K562 (cell line): ENCODE data around the gene RCBTB1. TPM values are rescaled to one million over a fixed set of nuclear protein-coding genes. Genes with fewer than 3 reads are reported as not detected.

Source experiments
- ATAC-seq: fragments of 200-7000 bp; cut with Tn5 transposase; 3 replicates; pipeline ENCODE4 v1.9.1; 2020; ENCODE audit warnings: moderate library complexity
- BruUV-seq: library from RNA; stranded (reverse); fragments of 400-500 nt; replicated peaks from 2 replicates; lab custom pipeline; 2021; lab: Mats Ljungman, UMichigan
- CTCF ChIA-PET: fragments of 300-600 bp; formaldehyde crosslinking; extraction: SDS; loops from one replicate; lab custom pipeline; 2021; ENCODE audit warnings: low intra/inter-chr PET ratio; lab: Yijun Ruan, JAX
- POLR2A ChIA-PET: fragments of 300-600, 350-650 bp; sonication (Branson Sonifier 250); formaldehyde crosslinking; extraction: SDS; loops from one replicate; lab custom pipeline; 2021; ENCODE audit warnings: antibody characterized with exemption, inconsistent platforms; lab: Yijun Ruan, JAX
- DNase-seq, 4 experiments: peaks; one replicate each; pipeline versions ENCODE4 v3.0.0 to v3.0.0-alpha.2; 2011 to 2018; ENCODE audit warnings: low spot score in 3 of 4, mixed read lengths in 3 of 4; ENCODE audit errors: extremely low read depth in 1 of 4
- FAIRE-seq: peaks from 2 replicates; lab custom pipeline; 2011; peaks lifted over from hg19 to GRCh38; lab: Jason Lieb, UNC
- H2AFZ ChIP-seq: 2 replicates; pipeline ENCODE4 v1.6.0; 2011; ENCODE audit warnings: low read depth, low read length, control low read depth, inconsistent platforms
- H3K27ac ChIP-seq: fragments of 200-600 bp; 3 replicates; pipeline ENCODE4 v1.8.0; 2011; ENCODE audit warnings: low read depth, mild to moderate bottlenecking, control low read depth, inconsistent platforms, low read length, moderate library complexity, mixed read lengths; ENCODE audit errors: extremely low read depth
- H3K27me3 ChIP-seq, 2 experiments: fragments of 300-600 bp in 1 of 2; 2 replicates in 1 of 2; 3 replicates in 1 of 2; pipeline versions ENCODE4 v1.6.0 to v1.8.0; 2011; ENCODE audit warnings: inconsistent platforms in 2 of 2, low read length in 2 of 2, mild to moderate bottlenecking in 1 of 2, mixed read lengths in 1 of 2, moderate library complexity in 1 of 2; ENCODE audit not compliant: control insufficient read depth in 2 of 2, insufficient read depth in 2 of 2
- H3K36me3 ChIP-seq: fragments of 300-600 bp; 3 replicates; pipeline ENCODE4 v1.8.0; 2011; ENCODE audit warnings: mild to moderate bottlenecking, low read length, inconsistent platforms; ENCODE audit not compliant: control insufficient read depth, insufficient read depth
- H3K4me1 ChIP-seq, 2 experiments: fragments of 200-600 bp in 1 of 2; replicated peaks in 1 of 2; 2 replicates in 1 of 2; 3 replicates in 1 of 2; pipeline versions ENCODE4 v1.5.1 to v1.8.0; 2011; ENCODE audit warnings: inconsistent platforms in 2 of 2, low read length in 2 of 2, mild to moderate bottlenecking in 1 of 2, mixed read lengths in 1 of 2, moderate library complexity in 1 of 2; ENCODE audit not compliant: control insufficient read depth in 2 of 2, insufficient read depth in 2 of 2
- H3K4me2 ChIP-seq: 2 replicates; pipeline ENCODE4 v1.6.1; 2011; ENCODE audit warnings: low read length, control low read depth, inconsistent platforms, mixed read lengths; ENCODE audit not compliant: insufficient read depth
- H3K4me3 ChIP-seq: fragments of 200-600 bp; sonication (generic), shearing (Covaris generic); 2 replicates; pipeline ENCODE4 v1.5.1; 2016; ENCODE audit warnings: control low read depth, inconsistent platforms
- H3K79me2 ChIP-seq: fragments of 200-600 bp; 3 replicates; pipeline ENCODE4 v1.8.0; 2011; ENCODE audit warnings: low read length, inconsistent platforms; ENCODE audit not compliant: control insufficient read depth, insufficient read depth
- H3K9ac ChIP-seq, 2 experiments: 2 replicates each; pipeline versions ENCODE4 v1.6.0 to v1.6.1; 2011; ENCODE audit warnings: low read depth in 2 of 2, low read length in 2 of 2, control low read depth in 1 of 2, inconsistent platforms in 1 of 2, mild to moderate bottlenecking in 1 of 2, mixed read lengths in 1 of 2; ENCODE audit not compliant: insufficient read depth in 1 of 2
- H3K9me1 ChIP-seq: one replicate; pipeline ENCODE4 v1.6.0; 2011; ENCODE audit warnings: inconsistent platforms, mild to moderate bottlenecking, low read length, moderate library complexity; ENCODE audit not compliant: control insufficient read depth, insufficient read depth
- H3K9me3 ChIP-seq: replicated peaks from 2 replicates; pipeline ENCODE4 v1.5.1; 2011; ENCODE audit warnings: low read depth, low read length, inconsistent platforms; ENCODE audit not compliant: control insufficient read depth, insufficient read depth
- H4K20me1 ChIP-seq: replicated peaks from 2 replicates; pipeline ENCODE4 v1.6.1; 2011; ENCODE audit warnings: low read length, inconsistent platforms, mixed read lengths; ENCODE audit not compliant: control insufficient read depth, insufficient read depth
- ARNT ChIP-seq, 2 experiments: fragments of 450-650 bp; IDR thresholded peaks; 2 replicates each; pipeline ENCODE4 v1.6.1; 2016; ENCODE audit warnings: mild to moderate bottlenecking in 1 of 2
- EP300 ChIP-seq: IDR thresholded peaks from 2 replicates; pipeline ENCODE4 v1.6.1; 2012; ENCODE audit warnings: low read length, improper control_type of control experiment
- ILK ChIP-seq: fragments of 450-650 bp; IDR thresholded peaks from 2 replicates; pipeline ENCODE4 v1.6.1; 2016; ENCODE audit warnings: missing genetic modification characterization, low read depth, mild to moderate bottlenecking, missing compliant biosample characterization, moderate library complexity, borderline replicate concordance
- KLF6 ChIP-seq: fragments of 250-450 bp; sonication (Bioruptor Pico); IDR thresholded peaks from 2 replicates; pipeline ENCODE4 v1.4.0; 2020; ENCODE audit warnings: mild to moderate bottlenecking, moderate library complexity, borderline replicate concordance
- NFIC ChIP-seq: fragments of 450-650 bp; IDR thresholded peaks from 2 replicates; pipeline ENCODE4 v1.6.1; 2017; ENCODE audit warnings: mild to moderate bottlenecking, inconsistent platforms
- NFYB ChIP-seq: IDR thresholded peaks from 2 replicates; pipeline ENCODE4 v1.6.1; 2011; ENCODE audit warnings: mild to moderate bottlenecking, moderate library complexity; ENCODE audit not compliant: insufficient read length; ENCODE audit errors: extremely low read depth
- SOX6 ChIP-seq: fragments of 450-650 bp; IDR thresholded peaks from 2 replicates; pipeline ENCODE4 v1.6.1; 2014; ENCODE audit warnings: mild to moderate bottlenecking
- WGBS: fragments of 100-300 bp; shearing (Covaris generic); methylation state at CpG from one replicate; pipeline ENCODE4 v1.1.6; 2016; ENCODE audit warnings: low coverage, mixed read lengths; ENCODE audit not compliant: insufficient coverage; ENCODE audit errors: missing lambda C conversion rate; 5-methylcytosine and 5-hydroxymethylcytosine counted together
- in situ Hi-C: fragments of 300-500 bp; cut with MboI; formaldehyde crosslinking; loops from 4 replicates; pipeline ENCODE4 v1.15.0; 2018; ENCODE audit warnings: inconsistent platforms, mixed read lengths
- intact Hi-C: fragments of 100-400 bp; cut with micrococcal nuclease; formaldehyde crosslinking; loops from 2 replicates; pipeline ENCODE4 v1.14.2; 2022
- polyA plus RNA-seq, 8 experiments: library from polyadenylated mRNA; depleted of rRNA in 4 of 8; stranded (reverse) in 5 of 8; unstranded in 3 of 8; fragments of >200 nt; fragmentation: Nextera tagmentation in 2 of 8; fragmentation: Illumina TruSeq in 1 of 8; extraction: Ambion mirVana in 2 of 8; extraction: Trizol in 1 of 8; gene quantifications; 2 replicates each; pipeline versions ENCODE4 v1.2.1 to v1.2.3, GENCODE V29; 2011 to 2014; ENCODE audit warnings: inconsistent platforms in 1 of 8, missing spikeins in 1 of 8
- total RNA-seq, 7 experiments: library from RNA; depleted of rRNA in 6 of 7; stranded (reverse); fragments of >200 nt in 6 of 7; fragmentation: Illumina TruSeq in 2 of 7; extraction: Trizol in 2 of 7; gene quantifications; 2 replicates each; pipeline versions ENCODE4 v1.2.1 to v1.2.3, GENCODE V29; 2011 to 2021; ENCODE audit warnings: low replicate concordance in 1 of 7
- TF ChIP-seq, protein P1 (sequence below), 2 experiments: fragments of 250-450 bp in 1 of 2; fragments of 450-650 bp in 1 of 2; sonication (Bioruptor Pico) in 1 of 2; IDR thresholded peaks; 2 replicates each; pipeline versions ENCODE4 v1.6.1 to v1.8.0; 2016 to 2021; ENCODE audit warnings: mild to moderate bottlenecking in 2 of 2, moderate library complexity in 2 of 2, missing compliant biosample characterization in 1 of 2, missing genetic modification characterization in 1 of 2
- TF ChIP-seq, protein P2 (sequence below): sonication (generic); formaldehyde crosslinking; IDR thresholded peaks from 2 replicates; pipeline ENCODE4 v1.8.1; 2023; ENCODE audit warnings: mild to moderate bottlenecking, missing genetic modification reagents
- TF ChIP-seq, protein P3 (sequence below): IDR thresholded peaks from 2 replicates; pipeline ENCODE4 v1.6.1; 2016; ENCODE audit warnings: missing genetic modification characterization, missing compliant biosample characterization
- TF ChIP-seq, protein P4 (sequence below): fragments of 250-450 bp; sonication (Bioruptor Pico); IDR thresholded peaks from 2 replicates; pipeline ENCODE4 v1.4.0; 2020

RCBTB1 gene
- total and polyA plus RNA-seq, 9 of the 15 experiments (the other 6 are each of a cell fraction or from before 2014, with no cell fraction given), result 4.0 to 11.3 (median 8.4) TPM

GRCh38 chr13:49580980-49581680 lies 4.2 kb downstream of the RCBTB1 start (continued):
- TF ChIP-seq, protein P1, sequence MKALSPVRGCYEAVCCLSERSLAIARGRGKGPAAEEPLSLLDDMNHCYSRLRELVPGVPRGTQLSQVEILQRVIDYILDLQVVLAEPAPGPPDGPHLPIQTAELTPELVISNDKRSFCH (CRISPR knock-in tag; IDR thresholded peaks at IDR 0.05), result no peak
- TF ChIP-seq, protein P1 (tag; IDR thresholded peaks at IDR 0.05), result no peak

DNA sequence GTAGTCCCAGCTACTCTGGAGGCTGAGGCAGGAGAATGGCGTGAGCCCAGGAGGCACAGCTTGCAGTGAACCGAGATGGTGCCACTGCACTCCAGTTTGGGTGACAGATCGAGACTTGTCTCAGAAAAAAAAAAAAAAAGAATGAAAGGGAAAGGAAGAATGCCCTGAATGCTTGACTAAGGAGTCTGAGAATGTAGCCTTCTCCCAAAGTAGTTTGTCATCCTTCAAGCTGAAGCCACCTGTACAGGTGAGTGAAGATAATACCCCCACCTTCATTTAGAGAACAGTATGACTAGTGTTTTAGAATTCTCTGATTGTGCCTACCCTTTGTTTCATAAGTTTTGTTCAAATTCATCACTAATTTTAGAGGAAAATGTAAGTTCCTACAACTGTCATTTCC lies 5.9 kb downstream of the RCBTB1 start:
- FAIRE-seq, result no peak
- ChIA-PET CTCF (no interaction called here), POLR2A (interaction anchor here (0.6 to 1.0 kb wide), 2 partner anchors 9 to 12 kb away, joined by 3 read pairs; no protein-coding TSS in a partner anchor)
- no peak overlapping the region for H3K27ac ChIP-seq
- no peaks in the 10 kb centered on the region for H3K9me1 ChIP-seq
- no peak overlapping the region for H3K4me2 ChIP-seq
- H3K27me3 ChIP-seq, result no peaks in the 10 kb centered on the region
- TF ChIP-seq NFIC (no peak), KLF6 (CRISPR knock-in tag) (no peak), ARNT (IDR thresholded peaks at IDR 0.05) (no peak), SOX6 (no peak), ILK (tag) (no peak), NFYB (no peak), EP300 (no peak)
- TF ChIP-seq, protein P2, sequence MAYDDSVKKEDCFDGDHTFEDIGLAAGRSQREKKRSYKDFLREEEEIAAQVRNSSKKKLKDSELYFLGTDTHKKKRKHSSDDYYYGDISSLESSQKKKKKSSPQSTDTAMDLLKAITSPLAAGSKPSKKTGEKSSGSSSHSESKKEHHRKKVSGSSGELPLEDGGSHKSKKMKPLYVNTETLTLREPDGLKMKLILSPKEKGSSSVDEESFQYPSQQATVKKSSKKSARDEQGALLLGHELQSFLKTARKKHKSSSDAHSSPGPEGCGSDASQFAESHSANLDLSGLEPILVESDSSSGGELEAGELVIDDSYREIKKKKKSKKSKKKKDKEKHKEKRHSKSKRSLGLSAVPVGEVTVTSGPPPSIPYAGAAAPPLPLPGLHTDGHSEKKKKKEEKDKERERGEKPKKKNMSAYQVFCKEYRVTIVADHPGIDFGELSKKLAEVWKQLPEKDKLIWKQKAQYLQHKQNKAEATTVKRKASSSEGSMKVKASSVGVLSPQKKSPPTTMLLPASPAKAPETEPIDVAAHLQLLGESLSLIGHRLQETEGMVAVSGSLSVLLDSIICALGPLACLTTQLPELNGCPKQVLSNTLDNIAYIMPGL (CRISPR knock-in tag), result no peak
- TF ChIP-seq, protein P3, sequence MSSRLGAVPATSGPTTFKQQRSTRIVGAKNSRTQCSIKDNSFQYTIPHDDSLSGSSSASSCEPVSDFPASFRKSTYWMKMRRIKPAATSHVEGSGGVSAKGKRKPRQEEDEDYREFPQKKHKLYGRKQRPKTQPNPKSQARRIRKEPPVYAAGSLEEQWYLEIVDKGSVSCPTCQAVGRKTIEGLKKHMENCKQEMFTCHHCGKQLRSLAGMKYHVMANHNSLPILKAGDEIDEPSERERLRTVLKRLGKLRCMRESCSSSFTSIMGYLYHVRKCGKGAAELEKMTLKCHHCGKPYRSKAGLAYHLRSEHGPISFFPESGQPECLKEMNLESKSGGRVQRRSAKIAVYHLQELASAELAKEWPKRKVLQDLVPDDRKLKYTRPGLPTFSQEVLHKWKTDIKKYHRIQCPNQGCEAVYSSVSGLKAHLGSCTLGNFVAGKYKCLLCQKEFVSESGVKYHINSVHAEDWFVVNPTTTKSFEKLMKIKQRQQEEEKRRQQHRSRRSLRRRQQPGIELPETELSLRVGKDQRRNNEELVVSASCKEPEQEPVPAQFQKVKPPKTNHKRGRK (tag), result no peak
- TF ChIP-seq, protein P4, sequence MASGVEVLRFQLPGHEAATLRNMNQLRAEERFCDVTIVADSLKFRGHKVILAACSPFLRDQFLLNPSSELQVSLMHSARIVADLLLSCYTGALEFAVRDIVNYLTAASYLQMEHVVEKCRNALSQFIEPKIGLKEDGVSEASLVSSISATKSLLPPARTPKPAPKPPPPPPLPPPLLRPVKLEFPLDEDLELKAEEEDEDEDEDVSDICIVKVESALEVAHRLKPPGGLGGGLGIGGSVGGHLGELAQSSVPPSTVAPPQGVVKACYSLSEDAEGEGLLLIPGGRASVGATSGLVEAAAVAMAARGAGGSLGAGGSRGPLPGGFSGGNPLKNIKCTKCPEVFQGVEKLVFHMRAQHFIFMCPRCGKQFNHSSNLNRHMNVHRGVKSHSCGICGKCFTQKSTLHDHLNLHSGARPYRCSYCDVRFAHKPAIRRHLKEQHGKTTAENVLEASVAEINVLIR (CRISPR knock-in tag), result no peak
- ATAC-seq, result no peak
- H3K4me1 ChIP-seq, result no peaks in the 10 kb centered on the region
- BruUV-seq, result no TSS peak
- no peak overlapping the region for H3K4me3 ChIP-seq
- H3K36me3 ChIP-seq, result peaks cover 8% of the 10 kb centered on the region; the same call in 1 of the 3 replicates
- H3K9me3 ChIP-seq, result no peaks in the 10 kb centered on the region
- DNase-seq, result no peak
- H2AFZ ChIP-seq, result no peak overlapping the region
- no CpG with 5 or more reads among the region's 3 CpGs for WGBS
- no peak overlapping the region for H3K9ac ChIP-seq
- H3K79me2 ChIP-seq, result 0 out of 3 replicates have a peak, but pooled peaks cover 3% of the 10 kb centered on the region
- in situ Hi-C loops, result no loop called here
- H4K20me1 ChIP-seq, result no peaks in the 10 kb centered on the region
- intact Hi-C loops, result no loop called here
